ENCODE measurements around the gene FRMD1. TPM values are rescaled to one million over a fixed set of nuclear protein-coding genes. Genes with fewer than 3 reads are reported as not detected.
"Not testable (repeated sequence)": the region's sequence is repeated elsewhere in the genome, so short reads cannot be mapped to it uniquely, and the experiment has no call there.

The FRMD1 gene
- total and polyA plus RNA-seq, 2 of the 8 experiments (the other 6 are each of a cell fraction or from before 2014, with no cell fraction given), result 0.36 TPM; not detected in 1

DNA sequence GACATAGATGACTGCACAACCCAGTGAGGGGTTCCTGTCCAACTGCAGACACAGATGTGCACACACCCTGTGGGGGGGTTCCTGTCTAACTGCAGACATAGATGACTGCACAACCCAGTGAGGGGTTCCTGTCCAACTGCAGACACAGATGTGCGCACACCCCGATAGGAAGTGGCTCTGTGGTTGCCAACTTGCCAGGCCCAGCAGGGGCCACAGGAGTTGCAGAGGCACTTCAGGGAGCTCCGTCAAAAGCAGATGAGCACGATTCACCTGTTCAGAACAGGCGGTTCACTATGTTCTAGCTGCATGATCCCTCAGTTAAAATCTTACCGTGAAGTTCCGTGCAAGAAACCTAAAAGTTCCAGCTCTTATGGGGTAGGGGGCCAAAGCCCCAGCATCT, 1.6 kb downstream of the FRMD1 start:
- H3K4me1 ChIP-seq (replicated peaks in 1 of 4; ENCODE audit: control insufficient read depth in 3 of 4, insufficient read depth in 4 of 4, low read length in 3 of 4); H3K4me2 ChIP-seq (ENCODE audit: insufficient read depth in 1 of 2, low read depth in 2 of 2, low read length in 2 of 2); H3K23ac ChIP-seq (ENCODE audit: insufficient read length); FAIRE-seq; H2BK5ac ChIP-seq (ENCODE audit: low read depth, low read length); H2BK12ac ChIP-seq (ENCODE audit: low read depth, low read length); H3K18ac ChIP-seq (ENCODE audit: extremely low read depth, low read length); H4K8ac ChIP-seq (ENCODE audit: extremely low read depth, insufficient read depth, low read length); H3K14ac ChIP-seq (ENCODE audit: insufficient read length); H3K27ac ChIP-seq (ENCODE audit: low read depth, low read length); H3K9ac ChIP-seq (replicated peaks in 1 of 4; ENCODE audit: extremely low read depth in 1 of 4, low read depth in 3 of 4, low read length in 3 of 4); H2AFZ ChIP-seq (ENCODE audit: low read length); POLR2A ChIA-PET (ENCODE audit: partially characterized antibody); H3K79me2 ChIP-seq (ENCODE audit: control insufficient read depth in 1 of 2, insufficient read depth in 2 of 2, low read length in 2 of 2); H3K27me3 ChIP-seq (replicated peaks in 1 of 4; ENCODE audit: control insufficient read depth in 3 of 4, extremely low read depth in 1 of 4, insufficient read depth in 3 of 4, low read length in 3 of 4); H3K23me2 ChIP-seq (ENCODE audit: low read depth, low read length); H2BK15ac ChIP-seq (ENCODE audit: low read length); H2AK5ac ChIP-seq (ENCODE audit: low read depth, low read length); H3K4me3 ChIP-seq (ENCODE audit: extremely low read depth in 1 of 4, insufficient read depth in 2 of 4, low read depth in 3 of 4, low read length in 4 of 4); H2BK20ac ChIP-seq (ENCODE audit: low read length); H2BK120ac ChIP-seq (replicated peaks; ENCODE audit: low read depth, low read length); H3K9me3 ChIP-seq (ENCODE audit: insufficient read depth in 2 of 2, low read depth in 1 of 2, low read length in 1 of 2); DNase-seq (ENCODE audit: low read depth in 1 of 2, low spot score in 2 of 2); H3K79me1 ChIP-seq (ENCODE audit: low read depth, low read length); H4K20me1 ChIP-seq (replicated peaks in 1 of 2; ENCODE audit: control insufficient read depth in 1 of 2, insufficient read depth in 2 of 2, low read length in 2 of 2); H3K56ac ChIP-seq (replicated peaks; ENCODE audit: insufficient read length, low read depth, low read length); H3K4ac ChIP-seq (replicated peaks; ENCODE audit: insufficient read length, low read depth, low read length); H4K91ac ChIP-seq (replicated peaks; ENCODE audit: insufficient read length, low read length); H3K36me3 ChIP-seq (ENCODE audit: control insufficient read depth in 2 of 4, insufficient read depth in 4 of 4, low read length in 3 of 4); H4K5ac ChIP-seq (ENCODE audit: insufficient read length, low read depth, low read length): not testable (repeated sequence)
- 91% methylated on average over 7 of the region's 7 CpGs; no CpG with 5 or more reads in 1 of the 2 experiments for WGBS, 2 experiments (ENCODE audit: extremely low coverage in 1 of 2, insufficient coverage in 1 of 2, insufficient read length in 1 of 2, insufficient replicate concordance in 2 of 2, low coverage in 1 of 2, low lambda C conversion rate in 2 of 2, missing lambda C conversion rate in 1 of 2)
- CTCF ChIA-PET (ENCODE audit: partially characterized antibody), result interaction anchor here (0.8 to 4.9 kb wide), 3 partner anchors 10 to 40 kb away, joined by 3 to 27 read pairs (median 4); no protein-coding TSS in a partner anchor
